ENCODE data around the gene ARSK. TPM values are rescaled to one million over a fixed set of nuclear protein-coding genes. Genes with fewer than 3 reads are reported as not detected.

Gene ARSK
- total and polyA plus RNA-seq, 2 experiments from 2014 or later: 23.2 to 40.8 TPM

DNA sequence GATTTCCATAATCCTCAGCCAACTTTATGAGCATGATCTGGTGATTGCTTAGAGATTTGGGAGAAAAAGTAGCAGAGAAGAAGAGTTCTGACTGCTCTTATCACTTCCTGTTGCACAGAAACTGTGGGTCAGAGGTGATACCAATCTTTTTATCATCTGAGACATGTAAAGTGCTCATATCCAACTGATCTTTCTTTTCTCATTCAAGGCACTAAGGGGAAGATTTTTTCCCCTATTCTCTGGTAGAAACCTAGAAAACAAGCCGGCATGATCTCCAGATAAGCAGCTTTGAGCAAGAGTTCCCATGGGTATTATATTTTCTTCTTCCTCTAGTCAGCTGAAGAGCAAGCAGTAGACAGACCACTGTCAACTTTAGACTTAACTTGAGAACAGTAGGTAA is 36.0 kb downstream of the ARSK start (continued):
- TF ChIP-seq, protein P1, sequence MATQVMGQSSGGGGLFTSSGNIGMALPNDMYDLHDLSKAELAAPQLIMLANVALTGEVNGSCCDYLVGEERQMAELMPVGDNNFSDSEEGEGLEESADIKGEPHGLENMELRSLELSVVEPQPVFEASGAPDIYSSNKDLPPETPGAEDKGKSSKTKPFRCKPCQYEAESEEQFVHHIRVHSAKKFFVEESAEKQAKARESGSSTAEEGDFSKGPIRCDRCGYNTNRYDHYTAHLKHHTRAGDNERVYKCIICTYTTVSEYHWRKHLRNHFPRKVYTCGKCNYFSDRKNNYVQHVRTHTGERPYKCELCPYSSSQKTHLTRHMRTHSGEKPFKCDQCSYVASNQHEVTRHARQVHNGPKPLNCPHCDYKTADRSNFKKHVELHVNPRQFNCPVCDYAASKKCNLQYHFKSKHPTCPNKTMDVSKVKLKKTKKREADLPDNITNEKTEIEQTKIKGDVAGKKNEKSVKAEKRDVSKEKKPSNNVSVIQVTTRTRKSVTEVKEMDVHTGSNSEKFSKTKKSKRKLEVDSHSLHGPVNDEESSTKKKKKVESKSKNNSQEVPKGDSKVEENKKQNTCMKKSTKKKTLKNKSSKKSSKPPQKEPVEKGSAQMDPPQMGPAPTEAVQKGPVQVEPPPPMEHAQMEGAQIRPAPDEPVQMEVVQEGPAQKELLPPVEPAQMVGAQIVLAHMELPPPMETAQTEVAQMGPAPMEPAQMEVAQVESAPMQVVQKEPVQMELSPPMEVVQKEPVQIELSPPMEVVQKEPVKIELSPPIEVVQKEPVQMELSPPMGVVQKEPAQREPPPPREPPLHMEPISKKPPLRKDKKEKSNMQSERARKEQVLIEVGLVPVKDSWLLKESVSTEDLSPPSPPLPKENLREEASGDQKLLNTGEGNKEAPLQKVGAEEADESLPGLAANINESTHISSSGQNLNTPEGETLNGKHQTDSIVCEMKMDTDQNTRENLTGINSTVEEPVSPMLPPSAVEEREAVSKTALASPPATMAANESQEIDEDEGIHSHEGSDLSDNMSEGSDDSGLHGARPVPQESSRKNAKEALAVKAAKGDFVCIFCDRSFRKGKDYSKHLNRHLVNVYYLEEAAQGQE (IDR thresholded peaks at IDR 0.05; ENCODE audit: unreplicated experiment): no peak
- no peak for TF ChIP-seq CREB1 (CRISPR knock-in tag; IDR thresholded peaks at IDR 0.05; ENCODE audit: low read depth)
- TF ChIP-seq ZNF114 (CRISPR knock-in tag; IDR thresholded peaks at IDR 0.05): no peak
- TF ChIP-seq, protein P2, sequence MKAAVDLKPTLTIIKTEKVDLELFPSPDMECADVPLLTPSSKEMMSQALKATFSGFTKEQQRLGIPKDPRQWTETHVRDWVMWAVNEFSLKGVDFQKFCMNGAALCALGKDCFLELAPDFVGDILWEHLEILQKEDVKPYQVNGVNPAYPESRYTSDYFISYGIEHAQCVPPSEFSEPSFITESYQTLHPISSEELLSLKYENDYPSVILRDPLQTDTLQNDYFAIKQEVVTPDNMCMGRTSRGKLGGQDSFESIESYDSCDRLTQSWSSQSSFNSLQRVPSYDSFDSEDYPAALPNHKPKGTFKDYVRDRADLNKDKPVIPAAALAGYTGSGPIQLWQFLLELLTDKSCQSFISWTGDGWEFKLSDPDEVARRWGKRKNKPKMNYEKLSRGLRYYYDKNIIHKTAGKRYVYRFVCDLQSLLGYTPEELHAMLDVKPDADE (IDR thresholded peaks at IDR 0.05): no peak
- TF ChIP-seq EZH2 (IDR thresholded peaks at IDR 0.05; ENCODE audit: low read depth, unreplicated experiment): no peak
- no peak for TF ChIP-seq NANOG (IDR thresholded peaks at IDR 0.05; ENCODE audit: borderline replicate concordance)
- no peak for TF ChIP-seq EZH2phosphoT487 (IDR thresholded peaks at IDR 0.05; ENCODE audit: unreplicated experiment)

DNA sequence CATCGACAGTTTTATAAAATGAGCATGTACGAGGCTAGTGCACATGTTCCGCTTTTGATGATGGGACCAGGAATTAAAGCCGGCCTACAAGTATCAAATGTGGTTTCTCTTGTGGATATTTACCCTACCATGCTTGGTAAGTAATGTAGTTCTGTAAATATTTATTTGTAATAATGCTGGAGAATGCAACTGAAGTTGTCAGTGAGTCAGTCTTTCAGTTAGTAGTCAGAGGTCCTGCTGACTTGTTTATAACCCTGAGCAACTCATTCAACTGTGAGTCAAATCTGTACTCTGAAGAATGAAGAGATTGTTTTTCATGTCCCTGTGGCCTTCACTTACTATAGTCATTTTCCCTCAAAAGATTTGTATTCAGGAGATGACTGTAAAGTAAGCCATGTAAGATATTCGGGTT is 36.6 kb downstream of the ARSK start:
- no peak overlapping the region for H3K4me2 ChIP-seq
- no peaks in the 10 kb centered on the region for H3K27me3 ChIP-seq (ENCODE audit: insufficient read depth)
- no peak overlapping the region for H3K27ac Mint-ChIP-seq
- H3K4me3 ChIP-seq: no peak overlapping the region
- no peaks in the 10 kb centered on the region for H3K27me3 Mint-ChIP-seq (ENCODE audit: insufficient read depth, low read depth, poor library complexity)
- ATAC-seq (no peak), DNase-seq (ENCODE audit: low spot score) (no peak)
- H3K4me3 Mint-ChIP-seq: no peak overlapping the region
- H2AFZ ChIP-seq: no peak overlapping the region
- no peaks in the 10 kb centered on the region for H3F3A ChIP-seq (replicated peaks; ENCODE audit: low read depth)
- H4K20me1 ChIP-seq (replicated peaks; ENCODE audit: insufficient read depth): no peaks in the 10 kb centered on the region
- peaks cover 5% of the 10 kb centered on the region; the same call in 2 of the 3 replicates for H3K4me1 Mint-ChIP-seq
- no peaks in the 10 kb centered on the region for H3K79me2 ChIP-seq (replicated peaks; ENCODE audit: insufficient read depth)
- H3K36me3 ChIP-seq (ENCODE audit: insufficient read depth): no peaks in the 10 kb centered on the region
- H3K36me3 Mint-ChIP-seq (ENCODE audit: low read depth): no peaks in the 10 kb centered on the region
- no peaks in the 10 kb centered on the region for H3K9me2 ChIP-seq (ENCODE audit: insufficient read depth)
- H3K27ac ChIP-seq (ENCODE audit: low read depth): no peak overlapping the region
- H3K4me1 ChIP-seq (ENCODE audit: insufficient read depth): no peaks in the 10 kb centered on the region
- H3K9me3 Mint-ChIP-seq: no peaks in the 10 kb centered on the region
- TF ChIP-seq EZH2 (IDR thresholded peaks at IDR 0.05; ENCODE audit: low read depth, unreplicated experiment) (no peak), JUNB (IDR thresholded peaks at IDR 0.05; ENCODE audit: unreplicated experiment) (no peak), CREB1 (CRISPR knock-in tag; IDR thresholded peaks at IDR 0.05; ENCODE audit: low read depth) (no peak), EZH2phosphoT487 (IDR thresholded peaks at IDR 0.05; ENCODE audit: unreplicated experiment) (no peak)
- TF ChIP-seq, protein P3, sequence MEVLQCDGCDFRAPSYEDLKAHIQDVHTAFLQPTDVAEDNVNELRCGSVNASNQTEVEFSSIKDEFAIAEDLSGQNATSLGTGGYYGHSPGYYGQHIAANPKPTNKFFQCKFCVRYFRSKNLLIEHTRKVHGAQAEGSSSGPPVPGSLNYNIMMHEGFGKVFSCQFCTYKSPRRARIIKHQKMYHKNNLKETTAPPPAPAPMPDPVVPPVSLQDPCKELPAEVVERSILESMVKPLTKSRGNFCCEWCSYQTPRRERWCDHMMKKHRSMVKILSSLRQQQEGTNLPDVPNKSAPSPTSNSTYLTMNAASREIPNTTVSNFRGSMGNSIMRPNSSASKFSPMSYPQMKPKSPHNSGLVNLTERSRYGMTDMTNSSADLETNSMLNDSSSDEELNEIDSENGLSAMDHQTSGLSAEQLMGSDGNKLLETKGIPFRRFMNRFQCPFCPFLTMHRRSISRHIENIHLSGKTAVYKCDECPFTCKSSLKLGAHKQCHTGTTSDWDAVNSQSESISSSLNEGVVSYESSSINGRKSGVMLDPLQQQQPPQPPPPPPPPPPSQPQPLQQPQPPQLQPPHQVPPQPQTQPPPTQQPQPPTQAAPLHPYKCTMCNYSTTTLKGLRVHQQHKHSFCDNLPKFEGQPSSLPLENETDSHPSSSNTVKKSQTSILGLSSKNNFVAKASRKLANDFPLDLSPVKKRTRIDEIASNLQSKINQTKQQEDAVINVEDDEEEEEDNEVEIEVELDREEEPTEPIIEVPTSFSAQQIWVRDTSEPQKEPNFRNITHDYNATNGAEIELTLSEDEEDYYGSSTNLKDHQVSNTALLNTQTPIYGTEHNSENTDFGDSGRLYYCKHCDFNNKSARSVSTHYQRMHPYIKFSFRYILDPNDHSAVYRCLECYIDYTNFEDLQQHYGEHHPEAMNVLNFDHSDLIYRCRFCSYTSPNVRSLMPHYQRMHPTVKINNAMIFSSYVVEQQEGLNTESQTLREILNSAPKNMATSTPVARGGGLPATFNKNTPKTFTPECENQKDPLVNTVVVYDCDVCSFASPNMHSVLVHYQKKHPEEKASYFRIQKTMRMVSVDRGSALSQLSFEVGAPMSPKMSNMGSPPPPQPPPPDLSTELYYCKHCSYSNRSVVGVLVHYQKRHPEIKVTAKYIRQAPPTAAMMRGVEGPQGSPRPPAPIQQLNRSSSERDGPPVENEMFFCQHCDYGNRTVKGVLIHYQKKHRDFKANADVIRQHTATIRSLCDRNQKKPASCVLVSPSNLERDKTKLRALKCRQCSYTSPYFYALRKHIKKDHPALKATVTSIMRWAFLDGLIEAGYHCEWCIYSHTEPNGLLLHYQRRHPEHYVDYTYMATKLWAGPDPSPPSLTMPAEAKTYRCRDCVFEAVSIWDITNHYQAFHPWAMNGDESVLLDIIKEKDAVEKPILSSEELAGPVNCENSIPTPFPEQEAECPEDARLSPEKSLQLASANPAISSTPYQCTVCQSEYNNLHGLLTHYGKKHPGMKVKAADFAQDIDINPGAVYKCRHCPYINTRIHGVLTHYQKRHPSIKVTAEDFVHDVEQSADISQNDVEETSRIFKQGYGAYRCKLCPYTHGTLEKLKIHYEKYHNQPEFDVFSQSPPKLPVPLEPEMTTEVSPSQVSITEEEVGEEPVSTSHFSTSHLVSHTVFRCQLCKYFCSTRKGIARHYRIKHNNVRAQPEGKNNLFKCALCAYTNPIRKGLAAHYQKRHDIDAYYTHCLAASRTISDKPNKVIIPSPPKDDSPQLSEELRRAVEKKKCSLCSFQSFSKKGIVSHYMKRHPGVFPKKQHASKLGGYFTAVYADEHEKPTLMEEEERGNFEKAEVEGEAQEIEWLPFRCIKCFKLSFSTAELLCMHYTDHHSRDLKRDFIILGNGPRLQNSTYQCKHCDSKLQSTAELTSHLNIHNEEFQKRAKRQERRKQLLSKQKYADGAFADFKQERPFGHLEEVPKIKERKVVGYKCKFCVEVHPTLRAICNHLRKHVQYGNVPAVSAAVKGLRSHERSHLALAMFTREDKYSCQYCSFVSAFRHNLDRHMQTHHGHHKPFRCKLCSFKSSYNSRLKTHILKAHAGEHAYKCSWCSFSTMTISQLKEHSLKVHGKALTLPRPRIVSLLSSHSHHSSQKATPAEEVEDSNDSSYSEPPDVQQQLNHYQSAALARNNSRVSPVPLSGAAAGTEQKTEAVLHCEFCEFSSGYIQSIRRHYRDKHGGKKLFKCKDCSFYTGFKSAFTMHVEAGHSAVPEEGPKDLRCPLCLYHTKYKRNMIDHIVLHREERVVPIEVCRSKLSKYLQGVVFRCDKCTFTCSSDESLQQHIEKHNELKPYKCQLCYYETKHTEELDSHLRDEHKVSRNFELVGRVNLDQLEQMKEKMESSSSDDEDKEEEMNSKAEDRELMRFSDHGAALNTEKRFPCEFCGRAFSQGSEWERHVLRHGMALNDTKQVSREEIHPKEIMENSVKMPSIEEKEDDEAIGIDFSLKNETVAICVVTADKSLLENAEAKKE (CRISPR knock-in tag; IDR thresholded peaks at IDR 0.05): no peak
- TF ChIP-seq, protein P2 (IDR thresholded peaks at IDR 0.05): no peak

All from GM23338 (cell line).